Measurements from ENCODE around the gene TRAPPC10.
A peak's percentile ranks its signal among the peaks of the same experiment; 100 is the strongest.

TRAPPC10 gene

GRCh38 chr21:44078411-44078981, 66.4 kb downstream of the TRAPPC10 start:
- H3K27me3 Mint-ChIP-seq = no peaks in the 10 kb centered on the region
- H3K4me1 Mint-ChIP-seq = peaks cover 81% of the 10 kb centered on the region
- peak overlapping the region in 1 of 2 donors; percentile 34 for H3K4me3 Mint-ChIP-seq
- peak overlapping the region in 1 of 2 donors; percentile 93 for H3K27ac Mint-ChIP-seq
- H3K9me3 Mint-ChIP-seq = no peaks in the 10 kb centered on the region
- DNase-seq (no peak), ATAC-seq (peak; percentile 59)

- peaks cover 85% of the 10 kb centered on the region for H3K4me1 Mint-ChIP-seq
- no peak overlapping the region for H3K4me3 Mint-ChIP-seq
These were observed 67.3 kb downstream of the TRAPPC10 start for GRCh38 chr21:44079446-44079845.

DNA sequence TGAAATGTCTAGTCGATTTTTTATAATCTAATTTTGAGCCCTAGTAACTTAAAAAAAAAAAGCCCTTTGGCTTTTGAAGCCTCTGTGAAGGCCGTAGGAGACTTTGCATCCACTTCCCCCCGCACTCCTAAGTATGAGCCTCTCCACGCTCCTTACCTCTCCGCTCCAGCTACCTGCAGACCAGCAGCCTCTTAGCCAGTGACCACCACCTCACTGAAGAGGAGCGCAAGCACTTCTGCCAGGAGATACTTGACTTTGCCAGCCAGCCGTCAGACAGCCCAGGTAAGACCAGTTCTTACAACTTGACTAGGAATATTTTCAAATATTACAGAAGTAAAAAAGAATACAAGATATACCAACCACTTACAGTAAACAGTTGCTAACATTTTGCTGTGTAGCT, 67.7 kb downstream of the TRAPPC10 start:
- H3K4me3 Mint-ChIP-seq = no peak overlapping the region
- H3K27ac Mint-ChIP-seq = peak overlapping the region; percentile 16 to 91
- peaks cover 85% of the 10 kb centered on the region for H3K4me1 Mint-ChIP-seq
- no peaks in the 10 kb centered on the region for H3K27me3 Mint-ChIP-seq
- no peaks in the 10 kb centered on the region for H3K9me3 Mint-ChIP-seq
- DNase-seq (no peak), ATAC-seq (no peak)

More at GRCh38 chr21:44079446-44079845, 67.3 kb downstream of the TRAPPC10 start:
- H3K27me3 Mint-ChIP-seq = no peaks in the 10 kb centered on the region
- peak overlapping the region; percentile 1 to 46 for H3K27ac Mint-ChIP-seq
- no peak for ATAC-seq
- no peak for DNase-seq
- no peaks in the 10 kb centered on the region for H3K9me3 Mint-ChIP-seq

DNA sequence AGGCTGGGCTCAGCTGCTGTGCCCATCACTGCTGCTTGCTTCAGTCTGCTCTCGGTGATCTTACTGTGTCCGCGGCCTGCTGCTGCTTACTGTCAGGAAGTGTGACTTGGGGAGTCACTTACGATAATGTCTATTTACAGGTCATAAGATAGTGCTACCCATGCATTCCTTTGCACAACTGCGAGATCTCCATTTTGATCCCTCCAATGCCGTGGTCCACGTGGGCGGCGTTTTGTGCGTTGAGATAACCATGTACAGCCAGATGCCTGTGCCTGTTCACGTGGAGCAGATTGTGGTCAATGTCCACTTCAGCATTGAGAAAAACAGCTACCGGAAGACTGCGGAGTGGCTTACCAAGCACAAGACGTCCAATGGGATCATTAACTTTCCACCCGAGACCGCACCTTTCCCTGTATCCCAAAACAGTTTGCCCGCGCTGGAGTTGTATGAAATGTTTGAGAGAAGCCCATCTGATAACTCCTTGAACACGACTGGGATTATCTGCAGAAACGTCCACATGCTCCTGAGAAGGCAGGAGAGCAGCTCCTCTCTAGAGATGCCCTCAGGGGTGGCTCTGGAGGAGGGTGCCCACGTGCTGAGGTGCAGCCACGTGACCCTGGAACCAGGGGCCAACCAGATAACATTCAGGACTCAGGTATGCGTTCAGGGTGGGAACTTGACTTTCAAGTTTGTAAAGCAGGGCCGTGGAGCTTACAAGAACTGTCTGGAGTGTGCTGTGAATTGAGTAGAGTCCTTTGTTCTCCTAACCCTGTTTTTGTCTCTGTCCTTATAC, 70.7 kb downstream of the TRAPPC10 start:
- Mint-ChIP-seq H3K27me3 (no peaks in the 10 kb centered on the region), H3K4me3 (peak overlapping the region; percentile 77 to 87), H3K9me3 (no peaks in the 10 kb centered on the region), H3K27ac (peak overlapping the region; percentile 97), H3K4me1 (peaks cover 98% of the 10 kb centered on the region)
- DNase-seq = no peak
- peak; percentile 35 for ATAC-seq

DNA sequence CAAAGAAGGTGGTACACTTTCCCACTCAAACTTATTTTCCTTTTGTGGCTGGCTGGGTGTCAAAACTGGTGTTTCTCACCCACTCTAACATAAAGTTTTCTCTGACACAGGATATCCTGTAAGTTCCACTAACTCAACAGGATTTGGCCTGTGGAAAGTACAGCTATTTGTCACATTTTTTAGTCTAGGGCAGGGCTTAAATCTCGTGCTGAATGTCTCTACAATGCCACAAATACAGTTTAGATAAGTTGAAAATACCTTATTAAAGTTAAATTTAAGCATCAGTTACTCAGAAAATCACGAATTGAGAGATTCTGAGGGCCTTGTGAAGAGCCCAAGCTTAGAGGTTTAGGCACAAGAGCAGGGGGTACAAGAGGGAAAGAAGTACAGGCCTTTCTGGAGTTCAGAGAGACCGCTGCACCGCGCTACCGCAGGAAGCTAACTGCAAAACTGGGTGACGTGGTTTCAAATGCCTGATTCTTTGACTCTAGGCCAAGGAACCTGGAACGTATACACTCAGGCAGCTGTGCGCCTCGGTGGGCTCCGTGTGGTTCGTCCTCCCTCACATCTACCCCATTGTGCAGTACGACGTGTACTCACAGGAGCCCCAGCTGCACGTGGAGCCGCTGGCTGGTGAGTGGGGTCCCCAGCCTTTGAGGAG, 71.7 kb downstream of the TRAPPC10 start:
- Mint-ChIP-seq H3K4me1 (peaks cover 98% of the 10 kb centered on the region), H3K27me3 (no peaks in the 10 kb centered on the region), H3K4me3 (peak overlapping the region; percentile 77 to 87), H3K27ac (peak overlapping the region; percentile 97), H3K9me3 (no peaks in the 10 kb centered on the region)
- DNase-seq (peak; percentile 65 to 79), ATAC-seq (peak; percentile 89)

GRCh38 chr21:44084496-44085241, 72.6 kb downstream of the TRAPPC10 start:
- Mint-ChIP-seq H3K4me3 (peak overlapping the region; percentile 77 to 87), H3K4me1 (peaks cover 99% of the 10 kb centered on the region), H3K9me3 (no peaks in the 10 kb centered on the region), H3K27ac (peak overlapping the region; percentile 97), H3K27me3 (no peaks in the 10 kb centered on the region)
- ATAC-seq = no peak
- DNase-seq = no peak

GRCh38 chr21:44085491-44086321, 73.6 kb downstream of the TRAPPC10 start:
- peak overlapping the region; percentile 77 to 87 for H3K4me3 Mint-ChIP-seq
- H3K27ac Mint-ChIP-seq = peak overlapping the region; percentile 97
- H3K27me3 Mint-ChIP-seq = no peaks in the 10 kb centered on the region
- no peak for DNase-seq
- ATAC-seq = no peak
- H3K4me1 Mint-ChIP-seq = peaks cover 99% of the 10 kb centered on the region
- H3K9me3 Mint-ChIP-seq = no peaks in the 10 kb centered on the region

- no peak for ATAC-seq
- Mint-ChIP-seq H3K27ac (peak overlapping the region; percentile 97), H3K4me3 (peak overlapping the region; percentile 77 to 87), H3K9me3 (no peaks in the 10 kb centered on the region), H3K4me1 (peaks cover 88% of the 10 kb centered on the region), H3K27me3 (no peaks in the 10 kb centered on the region)
- no peak for DNase-seq
These were observed 74.7 kb downstream of the TRAPPC10 start for GRCh38 chr21:44086636-44087425.

- H3K27me3 Mint-ChIP-seq = no peaks in the 10 kb centered on the region
- no peaks in the 10 kb centered on the region for H3K9me3 Mint-ChIP-seq
- H3K4me1 Mint-ChIP-seq = peaks cover 84% of the 10 kb centered on the region
- H3K27ac Mint-ChIP-seq = peak overlapping the region; percentile 94 to 95
- ATAC-seq = no peak
- H3K4me3 Mint-ChIP-seq = peak overlapping the region; percentile 77 to 87
- DNase-seq = no peak
These were observed 75.6 kb downstream of the TRAPPC10 start for GRCh38 chr21:44087426-44088400.

DNA sequence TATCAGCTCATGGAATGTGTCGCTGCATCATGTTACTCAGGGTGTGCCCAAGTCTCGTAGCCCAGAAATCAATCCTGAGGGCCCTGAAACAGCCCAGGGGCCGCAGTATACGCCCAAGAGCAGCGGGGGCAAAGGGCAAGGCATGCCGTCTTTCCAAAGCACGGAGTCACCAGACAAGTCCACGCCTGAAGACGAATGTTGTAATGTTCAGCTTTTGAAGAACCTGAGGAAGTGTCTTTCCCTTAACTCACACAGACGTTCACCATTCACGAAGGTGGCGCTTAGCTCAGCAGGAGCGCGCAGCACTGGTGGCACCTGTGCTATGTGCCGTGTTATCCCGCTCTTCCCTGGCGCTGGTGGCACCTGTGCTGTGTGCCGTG, 76.3 kb downstream of the TRAPPC10 start:
- no peak for ATAC-seq
- Mint-ChIP-seq H3K4me3 (peak overlapping the region; percentile 72 to 77), H3K9me3 (no peaks in the 10 kb centered on the region), H3K27me3 (no peaks in the 10 kb centered on the region), H3K4me1 (peaks cover 82% of the 10 kb centered on the region), H3K27ac (peak overlapping the region; percentile 94 to 95)
- DNase-seq = no peak

GRCh38 chr21:44089001-44089911, 77.1 kb downstream of the TRAPPC10 start:
- Mint-ChIP-seq H3K9me3 (no peaks in the 10 kb centered on the region), H3K4me1 (peaks cover 74% of the 10 kb centered on the region), H3K4me3 (peak overlapping the region; percentile 72 to 77), H3K27ac (peak overlapping the region; percentile 75 to 95), H3K27me3 (no peaks in the 10 kb centered on the region)
- DNase-seq (peak in 1 of 2 donors; percentile 49), ATAC-seq (peak; percentile 87)

- Mint-ChIP-seq H3K9me3 (no peaks in the 10 kb centered on the region), H3K4me3 (peak overlapping the region; percentile 52 to 58), H3K27me3 (no peaks in the 10 kb centered on the region), H3K4me1 (peaks cover 63% of the 10 kb centered on the region), H3K27ac (peak overlapping the region; percentile 89 to 92)
- no peak for ATAC-seq
- DNase-seq = no peak
These were observed 78.2 kb downstream of the TRAPPC10 start for GRCh38 chr21:44090325-44090724.
